Vagina (tissue), 2 donors: ENCODE measurements around the gene TRAPPC10.
"Not testable (repeated sequence)": the region's sequence is repeated elsewhere in the genome, so short reads cannot be mapped to it uniquely, and the experiment has no call there.

Experiments used
- CTCF ChIP-seq, 3 experiments: fragments of 450-650 bp in 2 of 3; fragments of 200-600 bp in 1 of 3; sonication (generic) in 1 of 3; IDR thresholded peaks; one replicate each; pipeline ENCODE4 v1.5.1; 2017 to 2019; ENCODE audit warnings: antibody characterized with exemption in 3 of 3, mild to moderate bottlenecking in 2 of 3, moderate library complexity in 2 of 3
- POLR2AphosphoS5 ChIP-seq, 2 donors: sonication (generic); formaldehyde crosslinking; IDR thresholded peaks; one replicate each; pipeline ENCODE4 v1.9.0; 2017; ENCODE audit warnings: antibody characterized with exemption in 2 of 2, mild to moderate bottlenecking in 2 of 2, low read depth in 1 of 2; ENCODE audit not compliant: insufficient read depth in 1 of 2

- TF ChIP-seq CTCF (IDR thresholded peaks at IDR 0.05); POLR2AphosphoS5 (IDR thresholded peaks at IDR 0.05; ENCODE audit: insufficient read depth in 1 of 2, low read depth in 1 of 2): not testable (repeated sequence)
Measured at GRCh38 chr21:44127827-44128226, 115.7 kb downstream of the TRAPPC10 start.
